ENCODE results near the gene HMCN1.

HMCN1 gene

DNA sequence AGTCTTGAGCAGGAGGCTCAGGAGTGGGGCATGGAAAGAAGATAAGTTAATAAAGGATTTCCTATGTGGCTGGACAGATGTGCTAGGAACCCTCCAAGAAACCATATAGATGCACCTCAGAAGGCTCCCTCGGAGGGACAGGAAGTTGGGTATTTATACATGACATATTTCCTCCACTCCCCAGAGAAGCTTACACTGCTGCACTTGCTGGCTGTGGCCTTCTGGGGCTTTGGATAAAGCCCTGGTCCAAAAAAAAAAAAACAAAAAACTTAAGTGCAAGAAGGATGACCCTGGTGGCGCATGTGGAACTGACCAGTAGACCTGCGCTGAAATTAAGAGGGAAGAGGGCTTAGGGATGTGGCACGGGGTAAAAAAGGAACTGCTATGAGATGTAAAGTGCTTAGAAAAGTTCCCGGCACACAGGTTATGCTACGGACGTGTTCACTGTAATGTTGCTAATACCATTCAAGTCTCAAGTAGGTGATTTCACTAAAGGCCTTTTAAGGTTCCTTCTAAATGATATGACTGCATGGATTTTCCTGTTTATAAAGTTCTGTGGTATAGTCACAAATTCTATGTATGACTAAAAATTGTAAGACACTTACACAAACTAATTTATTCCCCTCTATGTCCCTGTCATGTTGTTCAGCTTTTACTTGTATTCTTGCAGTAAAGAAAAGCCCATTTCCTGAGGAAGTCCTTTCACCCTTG is 253.6 kb downstream of the HMCN1 start:
- no peaks in the 10 kb centered on the region for H3K9me3 ChIP-seq (ENCODE audit: insufficient read depth, low read length)
- H3K4me2 ChIP-seq (ENCODE audit: low read depth, low read length, poor library complexity, severe bottlenecking) = no peak overlapping the region
- no peak overlapping the region for H3K4me3 ChIP-seq (ENCODE audit: insufficient read depth, low read length, poor library complexity, severe bottlenecking)
- no peak overlapping the region for H3K27ac ChIP-seq (ENCODE audit: low read depth, low read length)
- H3K27me3 ChIP-seq (ENCODE audit: low read length) = no peaks in the 10 kb centered on the region
- no peaks in the 10 kb centered on the region for H3K79me2 ChIP-seq (ENCODE audit: insufficient read depth, low read length)
- no peaks in the 10 kb centered on the region for H4K20me1 ChIP-seq (ENCODE audit: low read depth, low read length)
- TF ChIP-seq EZH2phosphoT487 (conservative IDR thresholded peaks at IDR 0.05; ENCODE audit: low read length) (no peak), CTCF (IDR thresholded peaks at IDR 0.05; ENCODE audit: insufficient read depth, low read length, poor library complexity, severe bottlenecking) (no peak)
- H3K36me3 ChIP-seq (ENCODE audit: low read length) = no peaks in the 10 kb centered on the region
- no peak overlapping the region for H3K9ac ChIP-seq (ENCODE audit: low read length)
- no peaks in the 10 kb centered on the region for H3F3A ChIP-seq (ENCODE audit: insufficient read depth)
- H2AFZ ChIP-seq (ENCODE audit: low read depth, low read length, severe bottlenecking) = no peak overlapping the region
- H3K9me2 ChIP-seq (replicated peaks; ENCODE audit: insufficient read depth, low read length) = no peaks in the 10 kb centered on the region

GRCh38 chr1:185990565-185990964 is 256.4 kb downstream of the HMCN1 start:
- no peaks in the 10 kb centered on the region for H3K79me2 ChIP-seq (ENCODE audit: insufficient read depth, low read length)
- no peaks in the 10 kb centered on the region for H3K9me2 ChIP-seq (replicated peaks; ENCODE audit: insufficient read depth, low read length)
- no peaks in the 10 kb centered on the region for H3F3A ChIP-seq (ENCODE audit: insufficient read depth)
- no peaks in the 10 kb centered on the region for H3K27me3 ChIP-seq (ENCODE audit: low read length)
- no peak overlapping the region for H3K27ac ChIP-seq (ENCODE audit: low read depth, low read length)
- H3K36me3 ChIP-seq (ENCODE audit: low read length) = no peaks in the 10 kb centered on the region
- H3K4me2 ChIP-seq (ENCODE audit: low read depth, low read length, poor library complexity, severe bottlenecking) = no peak overlapping the region
- H3K4me3 ChIP-seq (ENCODE audit: insufficient read depth, low read length, poor library complexity, severe bottlenecking) = no peak overlapping the region
- H3K9ac ChIP-seq (ENCODE audit: low read length) = no peak overlapping the region
- TF ChIP-seq CTCF (IDR thresholded peaks at IDR 0.05; ENCODE audit: insufficient read depth, low read length, poor library complexity, severe bottlenecking) (no peak), EZH2phosphoT487 (conservative IDR thresholded peaks at IDR 0.05; ENCODE audit: low read length) (no peak)
- H4K20me1 ChIP-seq (ENCODE audit: low read depth, low read length) = no peaks in the 10 kb centered on the region
- H3K9me3 ChIP-seq (ENCODE audit: insufficient read depth, low read length) = no peaks in the 10 kb centered on the region
- H2AFZ ChIP-seq (ENCODE audit: low read depth, low read length, severe bottlenecking) = no peak overlapping the region

GRCh38 chr1:185991266-185991665 is 257.1 kb downstream of the HMCN1 start:
- Histone ChIP-seq H3K27me3 (ENCODE audit: low read length) (no peaks in the 10 kb centered on the region), H3K9me2 (replicated peaks; ENCODE audit: insufficient read depth, low read length) (no peaks in the 10 kb centered on the region), H3K9ac (ENCODE audit: low read length) (no peak overlapping the region), H2AFZ (ENCODE audit: low read depth, low read length, severe bottlenecking) (no peak overlapping the region), H3F3A (ENCODE audit: insufficient read depth) (no peaks in the 10 kb centered on the region), H3K9me3 (ENCODE audit: insufficient read depth, low read length) (no peaks in the 10 kb centered on the region), H3K79me2 (ENCODE audit: insufficient read depth, low read length) (no peaks in the 10 kb centered on the region), H3K4me2 (ENCODE audit: low read depth, low read length, poor library complexity, severe bottlenecking) (no peak overlapping the region), H3K27ac (ENCODE audit: low read depth, low read length) (no peak overlapping the region), H3K4me3 (ENCODE audit: insufficient read depth, low read length, poor library complexity, severe bottlenecking) (no peak overlapping the region), H4K20me1 (ENCODE audit: low read depth, low read length) (no peaks in the 10 kb centered on the region), H3K36me3 (ENCODE audit: low read length) (no peaks in the 10 kb centered on the region)
- no peak for TF ChIP-seq CTCF (IDR thresholded peaks at IDR 0.05; ENCODE audit: insufficient read depth, low read length, poor library complexity, severe bottlenecking)
- no peak for TF ChIP-seq EZH2phosphoT487 (conservative IDR thresholded peaks at IDR 0.05; ENCODE audit: low read length)
